ENCODE measurements around the gene WNK2.

WNK2 gene

DNA sequence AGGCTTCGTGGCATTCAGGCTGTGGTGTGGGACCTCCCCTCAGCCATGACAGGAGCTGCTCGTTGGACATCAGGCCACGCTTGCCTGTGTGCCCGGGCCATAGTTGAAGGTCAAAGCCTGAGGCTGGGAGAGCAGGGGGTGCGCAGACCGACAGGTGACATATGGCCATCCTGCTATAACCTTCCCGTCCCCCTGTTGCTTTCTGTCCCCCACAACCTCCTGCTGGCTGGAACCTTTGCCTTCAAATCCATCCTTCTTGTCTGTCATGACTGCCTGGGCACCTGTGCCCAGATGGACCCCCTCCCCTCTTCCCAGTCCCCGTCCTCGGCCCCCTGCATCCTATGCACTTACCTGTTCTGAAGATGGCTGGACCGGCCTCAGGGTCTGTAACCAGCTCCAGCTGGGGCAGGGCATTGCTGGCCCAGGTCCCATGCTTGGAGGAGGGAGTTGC lies 83.2 kb downstream of the WNK2 start:
- no peak for DNase-seq (ENCODE audit: low read depth)

GRCh38 chr9:93267681-93268505 lies 84.0 kb downstream of the WNK2 start:
- DNase-seq (ENCODE audit: low read depth), result no peak

DNA sequence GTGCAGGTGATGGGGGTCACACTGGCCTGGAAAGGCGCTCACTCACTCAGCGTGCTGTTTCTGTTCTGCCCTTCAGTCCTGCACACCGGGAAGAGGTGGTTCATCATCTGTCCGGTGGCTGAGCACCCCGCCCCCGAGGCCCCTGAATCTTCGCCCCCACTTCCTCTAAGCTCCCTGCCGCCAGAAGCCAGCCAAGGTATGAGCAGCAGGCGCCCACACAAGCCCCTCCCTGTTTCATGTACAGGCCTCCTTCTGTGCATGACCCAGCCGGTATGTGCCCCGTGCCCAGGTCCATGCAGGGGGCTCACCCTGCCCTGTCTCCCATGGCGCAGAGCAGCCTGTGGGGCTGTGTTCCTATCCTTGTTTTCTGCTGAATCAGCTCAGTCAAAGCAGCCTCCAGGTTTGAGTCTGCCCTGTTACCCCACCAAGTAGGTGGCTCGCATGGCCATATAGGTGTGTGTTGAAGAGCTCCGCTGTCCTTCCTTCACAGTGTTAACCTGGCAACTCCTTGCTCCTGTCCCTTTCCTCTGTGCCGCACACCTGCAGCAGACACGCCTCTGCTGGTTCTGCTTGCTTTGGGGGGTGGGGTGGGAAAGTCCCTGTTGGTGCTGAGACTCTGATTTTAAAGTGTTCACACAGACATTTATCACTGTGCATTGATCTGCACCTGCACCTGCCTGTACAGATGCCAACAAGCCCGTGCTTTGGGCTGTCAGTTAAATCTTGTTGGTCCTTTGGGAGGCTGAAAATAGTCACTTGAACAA lies 84.8 kb downstream of the WNK2 start:
- DNase-seq (ENCODE audit: low read depth), result no peak

- no peak for DNase-seq (ENCODE audit: low read depth)
Observed at GRCh38 chr9:93270976-93271375, 87.0 kb downstream of the WNK2 start.

DNA sequence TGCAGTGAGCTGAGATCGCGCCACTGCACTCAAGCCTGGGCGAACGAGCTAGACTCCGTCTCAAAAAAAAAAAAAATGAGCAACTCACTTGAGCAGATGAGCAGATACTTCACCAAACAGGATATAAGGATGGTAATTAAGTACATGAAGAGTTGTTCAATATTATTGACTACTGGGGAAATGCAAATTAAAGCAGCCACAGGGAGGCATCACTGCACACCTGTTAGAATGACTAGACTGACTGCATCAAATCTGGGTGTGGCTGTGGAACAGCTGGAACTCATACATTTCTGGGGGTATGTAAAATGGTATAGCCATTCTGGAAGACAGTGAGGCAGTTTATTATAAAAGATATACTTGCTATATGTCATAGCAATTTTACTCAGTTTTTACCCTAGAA lies 93.0 kb downstream of the WNK2 start:
- DNase-seq (ENCODE audit: low read depth), result no peak

- DNase-seq (ENCODE audit: low read depth), result no peak
Observed at GRCh38 chr9:93278144-93278543, 94.2 kb downstream of the WNK2 start.

- DNase-seq (ENCODE audit: low read depth), result no peak
Observed at GRCh38 chr9:93280661-93281259, 96.8 kb downstream of the WNK2 start.

GRCh38 chr9:93286252-93287188 lies 102.6 kb downstream of the WNK2 start:
- no peak for DNase-seq (ENCODE audit: low read depth)

DNA sequence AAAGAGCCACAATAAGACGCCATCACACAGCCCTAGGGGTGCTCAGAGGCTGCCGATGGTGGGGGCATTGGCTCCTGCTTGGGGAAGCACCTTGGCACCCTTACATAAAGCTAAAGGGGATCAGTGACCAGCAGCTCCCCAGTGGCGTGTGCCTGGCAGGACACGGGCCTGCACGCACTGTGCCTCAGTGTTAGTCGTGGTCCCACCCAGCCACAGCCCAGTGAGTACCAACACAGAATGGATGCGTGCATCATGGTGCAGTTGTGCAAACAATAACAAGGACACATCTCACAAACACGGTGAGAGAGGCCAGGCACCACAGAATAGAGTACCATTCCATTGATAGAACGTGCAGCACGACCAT lies 103.2 kb downstream of the WNK2 start:
- no peak for DNase-seq (ENCODE audit: low read depth)

DNA sequence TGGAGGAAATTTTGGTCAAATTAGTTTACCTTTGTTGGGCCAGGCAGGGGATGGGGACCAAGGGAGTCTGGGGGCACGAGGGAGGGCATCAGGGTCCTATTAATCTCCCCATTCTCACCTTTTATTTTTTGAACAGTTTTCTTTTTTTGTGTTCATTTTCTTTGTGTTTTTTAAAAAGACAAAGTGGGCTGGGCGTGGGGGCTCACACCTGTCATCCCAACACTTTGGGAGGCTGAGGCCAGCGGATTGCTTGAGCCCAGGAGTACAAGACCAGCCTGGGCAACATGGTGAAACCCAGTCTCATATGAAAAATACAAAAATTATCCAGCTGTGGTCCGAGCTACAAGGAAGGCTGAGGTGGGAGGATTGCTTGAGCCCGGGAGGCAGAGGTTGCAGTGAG lies 103.7 kb downstream of the WNK2 start:
- DNase-seq (ENCODE audit: low read depth), result no peak

DNA sequence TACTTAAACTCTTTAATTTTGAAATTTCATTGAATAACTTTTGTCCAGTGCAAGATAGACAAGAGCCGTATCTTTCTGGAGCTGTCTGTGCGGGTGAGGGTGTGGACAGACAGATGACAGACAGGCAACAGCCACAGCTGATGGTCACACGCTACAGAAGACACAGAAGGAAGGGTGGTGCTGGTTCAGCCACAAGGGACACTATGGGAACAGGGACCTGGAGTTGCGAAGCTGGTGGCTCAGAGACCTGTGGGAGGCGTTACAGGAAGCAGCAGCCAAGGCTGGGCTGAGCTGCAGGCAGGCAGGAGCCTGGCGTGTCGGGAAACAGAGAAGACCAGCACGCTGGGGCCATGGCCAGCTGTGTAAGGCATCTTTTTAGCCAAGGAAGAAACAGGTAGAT lies 104.4 kb downstream of the WNK2 start:
- DNase-seq (ENCODE audit: low read depth), result no peak

DNA sequence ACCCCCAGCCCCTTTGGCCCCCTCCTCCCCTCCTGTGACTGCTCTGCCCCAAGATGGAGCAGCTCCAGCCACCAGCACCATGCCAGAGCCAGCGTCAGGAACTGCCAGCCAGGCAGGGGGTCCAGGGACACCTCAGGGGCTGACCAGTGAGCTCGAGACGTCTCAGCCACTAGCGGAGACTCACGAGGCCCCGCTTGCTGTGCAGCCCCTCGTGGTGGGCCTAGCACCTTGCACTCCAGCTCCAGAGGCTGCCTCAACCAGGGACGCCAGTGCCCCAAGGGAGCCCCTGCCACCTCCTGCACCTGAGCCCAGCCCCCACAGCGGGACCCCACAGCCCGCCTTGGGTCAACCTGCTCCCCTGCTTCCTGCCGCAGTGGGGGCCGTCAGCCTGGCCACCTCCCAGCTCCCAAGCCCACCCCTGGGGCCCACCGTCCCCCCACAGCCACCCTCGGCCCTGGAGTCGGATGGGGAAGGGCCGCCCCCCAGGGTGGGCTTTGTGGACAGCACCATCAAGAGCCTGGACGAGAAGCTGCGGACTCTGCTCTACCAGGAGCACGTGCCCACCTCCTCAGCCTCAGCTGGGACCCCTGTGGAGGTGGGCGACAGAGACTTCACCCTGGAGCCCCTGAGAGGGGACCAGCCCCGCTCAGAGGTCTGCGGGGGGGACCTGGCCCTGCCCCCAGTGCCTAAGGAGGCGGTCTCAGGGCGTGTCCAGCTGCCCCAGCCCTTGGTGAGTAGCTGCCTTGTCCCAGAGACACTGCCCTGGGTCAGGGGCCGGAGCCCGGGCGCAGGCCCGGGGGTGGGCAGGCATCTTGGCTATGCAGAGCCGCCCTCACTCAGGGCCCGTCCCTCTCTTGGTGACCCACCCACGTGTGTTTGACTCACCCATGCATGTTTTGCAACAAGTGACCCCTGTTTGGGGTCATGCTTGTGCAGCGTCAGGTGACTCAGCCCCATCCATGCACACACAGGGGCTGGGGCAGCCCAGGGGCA lies 105.2 kb downstream of the WNK2 start:
- DNase-seq (ENCODE audit: low read depth), result no peak

DNA sequence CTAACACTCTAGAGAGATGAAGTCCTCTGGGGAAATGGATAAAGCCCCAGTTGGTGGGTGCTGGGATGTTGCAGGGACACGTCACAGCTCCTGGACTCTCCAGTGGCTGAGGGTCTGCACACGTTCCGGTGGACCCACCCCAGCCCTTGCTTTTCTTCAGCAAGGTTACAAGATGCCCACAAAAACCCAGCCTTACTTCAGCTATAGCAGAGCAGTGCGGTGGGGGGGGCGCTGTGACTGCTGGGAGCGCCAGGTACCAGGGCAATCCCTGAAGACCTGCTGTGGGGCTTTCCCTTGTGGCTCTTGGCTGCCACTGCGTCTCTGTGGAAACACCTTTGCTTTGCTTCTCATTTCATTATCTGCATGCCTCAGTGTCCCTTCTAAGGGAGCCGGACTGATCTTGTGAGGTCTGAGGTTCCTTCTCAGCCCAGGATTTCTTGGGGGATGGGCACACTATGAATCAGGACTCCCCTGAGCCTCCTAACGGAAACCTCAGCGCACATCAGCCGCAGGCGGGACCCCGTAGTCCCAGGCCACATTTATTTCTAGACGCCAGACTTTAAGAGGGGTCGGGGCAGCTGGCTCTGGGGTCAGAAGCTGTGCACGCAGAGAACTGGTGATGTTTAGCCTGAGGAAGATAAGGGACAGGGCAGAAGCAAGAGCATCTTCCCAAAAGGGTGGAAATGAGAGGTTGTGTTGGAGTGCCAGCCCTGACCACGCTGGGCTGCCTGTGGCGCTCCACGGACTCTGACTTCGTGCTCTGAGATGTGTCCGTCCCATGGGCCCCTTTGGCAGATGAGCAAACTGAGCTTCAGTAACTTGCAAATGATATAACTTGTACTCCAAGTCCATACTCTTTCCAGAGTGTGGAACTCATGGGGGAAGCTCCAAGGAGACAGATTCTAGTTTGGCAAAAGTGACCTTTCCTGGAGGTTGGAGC lies 106.8 kb downstream of the WNK2 start:
- no peak for DNase-seq (ENCODE audit: low read depth)

- DNase-seq (ENCODE audit: low read depth), result no peak
Observed at GRCh38 chr9:93291536-93292287, 107.8 kb downstream of the WNK2 start.

DNA sequence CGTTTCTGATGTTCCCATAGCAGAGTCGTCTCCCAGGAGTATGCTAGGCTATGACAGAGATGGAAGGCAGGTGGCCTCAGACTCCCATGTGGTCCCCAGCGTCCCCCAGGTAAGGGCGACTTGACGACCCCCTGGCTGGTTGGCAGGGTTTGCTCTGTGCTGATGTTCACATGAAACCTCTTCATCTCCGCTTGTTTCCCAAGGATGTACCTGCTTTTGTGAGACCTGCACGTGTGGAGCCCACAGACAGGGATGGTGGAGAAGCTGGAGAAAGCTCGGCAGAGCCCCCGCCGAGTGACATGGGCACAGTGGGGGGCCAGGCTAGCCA lies 108.3 kb downstream of the WNK2 start:
- DNase-seq (ENCODE audit: low read depth), result no peak

DNA sequence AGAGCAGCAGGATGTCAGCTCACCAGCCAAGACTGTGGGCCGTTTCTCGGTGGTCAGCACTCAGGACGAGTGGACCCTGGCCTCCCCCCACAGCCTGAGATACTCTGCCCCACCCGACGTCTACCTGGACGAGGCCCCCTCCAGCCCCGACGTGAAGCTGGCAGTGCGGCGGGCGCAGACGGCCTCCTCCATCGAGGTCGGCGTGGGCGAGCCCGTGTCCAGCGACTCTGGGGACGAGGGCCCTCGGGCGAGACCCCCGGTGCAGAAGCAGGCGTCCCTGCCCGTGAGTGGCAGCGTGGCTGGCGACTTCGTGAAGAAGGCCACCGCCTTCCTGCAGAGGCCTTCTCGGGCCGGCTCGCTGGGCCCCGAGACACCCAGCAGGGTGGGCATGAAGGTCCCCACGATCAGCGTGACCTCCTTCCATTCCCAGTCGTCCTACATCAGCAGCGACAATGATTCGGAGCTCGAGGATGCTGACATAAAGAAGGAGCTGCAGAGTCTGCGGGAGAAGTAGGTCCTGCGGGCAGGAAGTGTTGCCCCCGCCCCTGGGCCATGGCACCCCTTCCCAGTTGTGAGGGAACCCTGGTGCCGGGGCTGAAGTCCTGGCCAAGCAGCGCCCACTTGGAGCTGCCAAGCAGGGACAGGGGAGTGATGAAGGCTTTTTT lies 108.9 kb downstream of the WNK2 start:
- DNase-seq (ENCODE audit: low read depth), result no peak

- DNase-seq (ENCODE audit: low read depth), result no peak
Observed at GRCh38 chr9:93294011-93294410, 110.1 kb downstream of the WNK2 start.

- no peak for DNase-seq (ENCODE audit: low read depth)
Observed at GRCh38 chr9:93295031-93295430, 111.1 kb downstream of the WNK2 start.

Measured in activated T-helper 1 cell treated with Interleukin-2 at 50 U/mL for 16 hours (primary cell).